ENCODE measurements around the gene MAPKAP1.
"Not testable (repeated sequence)": the region's sequence is repeated elsewhere in the genome, so short reads cannot be mapped to it uniquely, and the experiment has no call there.

MAPKAP1 gene

DNA sequence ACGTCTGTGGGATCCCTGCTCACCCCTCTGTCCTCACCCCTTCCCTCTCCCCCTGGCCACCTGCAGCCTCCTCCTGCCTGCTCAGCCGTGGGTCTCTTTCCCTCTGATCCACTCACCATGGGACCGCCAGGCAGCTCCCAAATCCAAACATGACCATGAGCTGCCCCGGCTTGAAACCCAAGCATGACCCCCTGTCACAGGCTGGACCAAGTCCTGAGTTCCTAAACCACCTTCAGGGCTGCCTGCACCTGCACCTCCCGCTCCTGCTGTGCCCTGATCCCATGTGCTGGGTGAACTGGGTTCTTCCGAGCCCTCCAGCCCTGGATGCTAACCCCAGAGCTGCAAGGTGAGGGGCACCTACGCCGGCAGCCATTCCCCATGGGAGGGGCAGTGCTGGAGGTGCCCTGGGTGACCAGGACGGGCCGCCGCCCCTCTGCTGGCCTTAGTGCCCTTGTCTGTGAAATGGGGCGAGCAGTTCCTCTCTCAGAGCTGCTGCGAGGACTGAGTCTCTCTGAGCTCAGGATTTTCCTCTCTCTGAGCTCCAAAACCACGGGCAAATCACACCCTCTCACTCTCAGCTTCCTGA lies 295.7 kb downstream of the MAPKAP1 start:
- no peak for DNase-seq (ENCODE audit: low read depth)

GRCh38 chr9:125410522-125410894 lies 296.5 kb downstream of the MAPKAP1 start:
- DNase-seq (ENCODE audit: low read depth) = no peak

DNA sequence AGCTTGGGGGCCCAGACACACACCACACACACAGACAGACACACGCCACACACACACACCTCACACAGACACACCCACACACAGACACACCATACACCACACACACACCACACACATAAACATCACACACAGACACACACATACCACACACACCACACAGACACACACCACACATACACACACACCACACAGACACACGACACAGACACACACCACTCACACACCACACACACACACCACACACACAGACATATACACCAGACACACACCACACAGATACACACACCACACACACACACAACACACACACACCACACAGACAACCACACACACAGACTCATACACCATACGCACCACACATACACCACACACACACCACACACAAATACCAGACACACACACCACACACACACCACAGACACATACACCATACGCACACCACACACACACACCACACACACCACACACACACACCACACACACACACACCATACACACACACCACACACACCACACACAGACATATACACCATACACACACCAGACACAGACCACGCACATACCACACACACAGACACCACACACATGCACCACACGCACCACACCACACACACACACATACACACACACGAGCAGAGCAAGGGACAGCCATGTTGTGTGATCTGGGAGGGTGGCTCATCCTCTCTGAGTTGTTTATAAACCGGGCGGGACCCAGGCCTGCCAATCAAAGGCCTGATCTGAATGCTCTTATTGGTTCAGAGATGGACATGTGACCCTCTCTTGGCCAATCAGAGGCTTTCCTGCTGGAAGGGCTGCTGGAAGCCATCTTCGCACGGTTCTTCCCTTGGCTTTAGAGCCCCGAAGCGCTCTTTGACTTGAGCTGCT lies 297.1 kb downstream of the MAPKAP1 start:
- DNase-seq (ENCODE audit: low read depth) = peak; percentile 34

DNA sequence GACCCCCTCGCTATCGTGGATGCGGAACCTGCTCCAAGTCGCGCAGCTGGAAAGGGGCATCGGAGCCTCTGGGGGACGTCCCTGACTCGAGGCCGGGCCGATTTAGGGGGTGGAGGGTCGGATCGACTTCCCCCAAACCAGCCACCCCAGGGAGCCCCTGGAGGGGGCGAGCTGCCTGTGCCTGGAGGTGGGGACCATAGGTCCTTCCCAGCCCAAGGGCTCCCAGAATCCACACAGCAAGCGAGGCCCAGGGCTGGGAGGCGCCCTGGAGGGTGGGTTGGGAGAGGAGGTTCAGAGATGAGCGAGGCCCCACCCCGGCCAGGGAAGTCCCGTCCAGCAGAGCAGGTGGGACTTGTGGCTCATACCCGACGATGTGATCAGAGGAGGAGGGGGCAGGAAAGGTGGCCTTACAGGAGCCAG lies 297.8 kb downstream of the MAPKAP1 start:
- no peak for DNase-seq (ENCODE audit: low read depth)

DNA sequence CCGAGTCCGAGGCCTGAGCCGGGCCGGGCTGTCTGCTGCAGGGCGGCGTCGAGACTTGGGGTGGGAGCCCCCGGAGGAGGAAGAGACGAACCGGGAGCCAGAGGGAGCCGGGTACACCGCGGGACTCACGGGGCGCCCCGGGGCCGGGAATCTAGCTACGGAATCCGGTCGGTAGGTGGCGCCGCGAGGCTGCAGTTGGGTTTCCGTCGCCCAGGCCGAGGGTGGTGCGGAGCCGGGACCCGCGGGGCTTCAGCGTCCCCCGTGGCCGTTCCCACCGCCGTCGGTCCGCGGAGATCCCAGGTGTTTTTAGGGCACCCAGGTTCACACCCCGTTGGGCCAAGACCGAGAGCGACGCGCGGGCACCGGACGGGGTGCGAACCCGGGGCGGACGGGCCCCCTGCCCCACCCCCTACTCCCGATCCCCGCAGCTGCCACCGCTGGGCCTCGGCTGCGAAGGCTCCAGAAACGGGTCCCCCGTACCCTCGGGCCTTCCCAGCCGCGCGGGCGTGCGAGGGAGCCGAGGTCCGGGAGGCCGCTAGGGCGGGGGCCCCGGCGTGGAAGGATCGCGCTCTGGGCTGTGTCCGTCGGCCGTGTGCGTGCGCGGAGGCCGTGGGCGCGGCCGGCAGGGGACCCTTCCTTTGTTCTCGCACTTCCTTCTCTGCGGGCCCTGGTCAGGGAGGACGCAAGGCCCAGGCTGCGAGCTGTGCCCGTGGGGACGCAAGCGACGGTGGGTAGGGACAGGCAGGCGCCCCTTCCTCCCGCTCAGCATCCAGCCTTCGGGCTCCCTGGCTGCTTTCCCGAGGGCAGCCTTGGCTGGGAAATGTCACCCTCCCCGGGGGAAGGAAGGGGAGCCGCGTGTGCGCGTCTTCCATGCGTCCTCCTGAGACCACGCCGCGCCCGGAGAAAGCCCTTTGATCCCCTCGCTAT lies 298.8 kb downstream of the MAPKAP1 start:
- peak; percentile 74 for DNase-seq (ENCODE audit: low read depth)

- DNase-seq (ENCODE audit: low read depth) = no peak
Observed at GRCh38 chr9:125407432-125407973, 299.5 kb downstream of the MAPKAP1 start.

GRCh38 chr9:125406810-125407087 lies 300.3 kb downstream of the MAPKAP1 start:
- no peak for DNase-seq (ENCODE audit: low read depth)

DNA sequence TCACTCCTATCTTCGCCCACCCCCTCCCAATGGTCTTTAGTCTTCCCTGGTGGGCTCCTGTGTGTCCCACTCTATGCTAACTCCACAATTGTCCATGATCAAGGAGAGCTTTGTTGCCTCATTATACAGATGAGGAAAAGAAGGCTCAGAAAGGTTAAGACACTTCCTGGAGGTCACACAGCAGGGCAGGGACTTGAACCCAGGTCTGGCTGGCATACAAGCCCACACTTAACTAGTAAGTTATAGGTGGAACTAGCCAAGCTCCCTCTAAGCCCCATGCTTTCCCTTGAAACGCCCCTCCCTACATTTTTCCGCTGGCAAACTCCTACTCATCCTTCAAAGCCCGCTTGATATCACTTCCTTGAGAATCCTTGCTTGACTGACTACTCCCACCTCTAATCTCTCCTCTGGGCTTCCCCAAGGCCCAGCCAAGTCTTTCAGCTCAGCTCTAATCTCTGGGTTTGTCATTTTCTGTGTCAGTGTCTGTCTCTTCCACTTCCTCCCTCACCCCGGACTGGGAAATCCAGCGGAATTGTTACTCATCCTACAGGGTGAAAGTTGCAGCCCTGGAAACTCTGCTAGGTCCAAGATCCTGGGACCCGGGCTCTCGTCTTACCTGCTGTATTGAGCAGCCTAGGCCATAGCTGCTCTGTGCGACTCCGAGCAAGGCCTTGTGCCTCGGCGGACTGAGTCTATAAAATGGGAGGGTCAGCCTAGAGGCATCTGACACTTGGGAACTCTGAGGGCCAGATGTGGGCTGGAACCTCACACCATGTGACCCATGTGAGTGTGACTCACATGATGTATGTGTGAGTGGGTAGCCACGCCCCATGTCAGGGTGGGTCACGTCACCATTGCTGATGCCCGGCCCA lies 300.8 kb downstream of the MAPKAP1 start:
- peak; percentile 28 for DNase-seq (ENCODE audit: low read depth)

DNA sequence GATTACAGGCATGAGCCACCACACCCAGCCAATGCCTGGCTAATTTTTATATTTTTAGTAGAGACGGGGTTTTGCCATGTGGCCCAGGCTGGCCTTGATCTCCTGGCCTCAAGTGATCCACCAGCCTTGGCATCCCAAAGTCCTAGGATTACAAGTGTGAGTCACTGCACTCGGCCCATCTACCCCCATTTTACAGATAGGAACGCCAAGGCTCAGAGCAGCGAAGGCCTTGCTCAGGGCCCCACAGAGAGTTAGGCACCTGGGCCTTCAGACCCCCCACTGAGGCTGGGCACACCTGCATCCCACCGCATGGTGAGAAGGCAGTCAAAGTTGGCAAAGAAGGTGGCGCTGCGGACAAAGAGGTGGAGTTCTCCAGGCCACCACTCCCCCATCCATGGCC lies 302.3 kb downstream of the MAPKAP1 start:
- DNase-seq (ENCODE audit: low read depth) = no peak

GRCh38 chr9:125400725-125401716 lies 306.0 kb downstream of the MAPKAP1 start:
- DNase-seq (ENCODE audit: low read depth) = peak; percentile 14

DNA sequence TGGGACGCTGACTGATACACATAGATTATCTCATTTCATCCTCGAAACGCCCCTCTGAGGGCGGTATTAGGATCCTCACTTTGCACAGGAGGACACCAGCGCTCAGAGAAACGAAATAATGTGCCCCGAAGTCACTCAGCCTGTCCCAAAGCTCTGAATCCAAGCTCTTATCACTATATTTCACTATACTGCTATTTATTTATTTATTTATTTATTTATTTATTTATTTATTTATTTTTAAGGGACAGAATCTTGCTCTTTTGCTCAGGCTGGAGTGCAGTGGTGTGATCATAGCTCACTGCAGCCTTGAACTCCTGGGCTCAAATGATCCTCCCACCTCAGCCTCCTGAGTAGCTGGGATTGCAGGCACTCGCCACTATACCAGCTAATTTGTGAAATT lies 306.8 kb downstream of the MAPKAP1 start:
- not testable (repeated sequence) for DNase-seq (ENCODE audit: low read depth)

- DNase-seq (ENCODE audit: low read depth) = no peak
Observed at GRCh38 chr9:125399666-125400065, 307.3 kb downstream of the MAPKAP1 start.

DNA sequence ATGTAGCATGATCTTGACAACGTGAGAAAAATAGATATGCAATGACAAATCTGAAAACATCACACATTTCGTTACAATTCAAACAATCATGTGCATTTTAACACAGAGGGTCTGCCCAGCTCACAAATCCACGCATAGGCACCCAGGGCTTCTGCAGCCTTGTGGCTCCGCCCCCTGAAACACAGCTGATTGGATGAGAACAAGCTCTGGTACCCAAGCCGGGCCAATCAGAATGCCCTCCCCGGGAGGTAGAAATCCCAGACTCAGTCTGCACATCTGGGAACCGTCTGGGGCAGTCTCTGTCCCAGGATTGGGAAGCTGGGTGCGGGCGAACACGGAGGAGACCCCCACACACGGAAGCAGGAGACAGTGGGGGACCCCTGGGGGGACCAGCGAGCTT lies 307.8 kb downstream of the MAPKAP1 start:
- no peak for DNase-seq (ENCODE audit: low read depth)

GRCh38 chr9:125398243-125398642 lies 308.8 kb downstream of the MAPKAP1 start:
- no peak for DNase-seq (ENCODE audit: low read depth)

DNA sequence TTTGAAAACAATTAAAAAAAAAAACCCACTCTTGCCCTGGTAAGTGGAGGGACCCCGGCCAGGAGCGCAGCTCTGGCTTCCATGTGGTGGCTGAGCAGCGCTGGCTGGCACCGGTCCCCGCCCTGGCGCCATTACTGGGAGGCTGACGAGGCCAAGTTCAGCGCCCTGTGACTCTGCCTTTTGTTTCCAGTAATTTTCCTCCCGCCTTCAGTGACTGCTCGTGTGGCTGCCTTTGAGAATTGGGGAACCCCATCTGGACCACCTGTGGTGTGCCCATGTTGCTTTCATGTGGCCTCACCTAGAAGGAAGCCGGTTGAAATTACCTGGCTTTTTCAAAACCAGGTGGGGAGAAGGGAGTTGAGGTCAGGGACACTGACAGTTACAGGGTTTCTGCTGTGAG lies 309.3 kb downstream of the MAPKAP1 start:
- no peak for DNase-seq (ENCODE audit: low read depth)

GRCh38 chr9:125396799-125397198 lies 310.2 kb downstream of the MAPKAP1 start:
- no peak for DNase-seq (ENCODE audit: low read depth)

- peak; percentile 30 for DNase-seq (ENCODE audit: low read depth)
Observed at GRCh38 chr9:125393426-125393825, 313.6 kb downstream of the MAPKAP1 start.

- DNase-seq (ENCODE audit: low read depth) = peak; percentile 19
Observed at GRCh38 chr9:125391704-125392103, 315.3 kb downstream of the MAPKAP1 start.

DNA sequence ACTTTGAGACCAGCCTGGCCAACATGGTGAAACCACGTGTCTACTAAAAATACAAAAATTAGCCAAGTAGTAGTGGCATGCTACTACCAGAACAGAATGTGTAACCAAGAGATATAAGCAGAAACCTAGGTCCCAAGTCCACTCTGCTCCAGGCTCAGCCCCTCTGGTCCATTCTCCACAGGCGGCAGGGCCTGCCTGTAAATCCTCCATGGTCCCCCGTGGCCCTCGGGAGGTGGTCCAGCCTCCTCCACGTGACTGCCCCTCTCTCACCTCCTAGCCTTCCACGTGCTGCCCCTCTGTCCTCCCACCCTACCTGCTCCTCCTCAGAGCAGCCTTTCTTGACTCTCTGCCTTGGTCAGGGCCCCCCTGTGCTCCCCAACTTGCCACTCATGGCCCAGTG lies 318.0 kb downstream of the MAPKAP1 start:
- DNase-seq (ENCODE audit: low read depth) = no peak

- no peak for DNase-seq (ENCODE audit: low read depth)
Observed at GRCh38 chr9:125387861-125388524, 319.0 kb downstream of the MAPKAP1 start.

All from EH (cell line).